Breast epithelium (tissue), 4 donors: ENCODE results near the gene PHGDH. TPM values are rescaled to one million over a fixed set of nuclear protein-coding genes. Genes with fewer than 3 reads are reported as not detected.

Experiments
- DNase-seq, 2 donors: peaks; one replicate each; pipeline ENCODE4 v3.0.0-alpha.2; 2019; ENCODE audit warnings: low spot score in 2 of 2
- H3K27ac ChIP-seq, 2 donors: fragments of 200-600 bp; sonication (generic) in 1 of 2; one replicate each; pipeline ENCODE4 v1.5.1; 2016 to 2019; ENCODE audit warnings: mild to moderate bottlenecking in 1 of 2
- H3K27me3 ChIP-seq, 2 donors: fragments of 200-600 bp; sonication (generic) in 1 of 2; one replicate each; pipeline versions ENCODE4 v1.5.1 to v1.6.0; 2017 to 2019; ENCODE audit warnings: control low read depth in 1 of 2, mild to moderate bottlenecking in 1 of 2
- H3K36me3 ChIP-seq: fragments of 200-600 bp; one replicate; pipeline ENCODE4 v1.5.1; 2019
- H3K4me1 ChIP-seq, 2 donors: fragments of 200-600 bp; sonication (generic); one replicate each; pipeline ENCODE4 v1.5.1; 2016 to 2019; ENCODE audit warnings: control low read depth in 1 of 2
- H3K4me3 ChIP-seq, 3 donors: fragments of 200-600 bp; sonication (generic); 1 replicate in 2 of 3; 2 replicates in 1 of 3; pipeline ENCODE4 v1.5.1; 2016 to 2019; ENCODE audit warnings: mild to moderate bottlenecking in 3 of 3, moderate library complexity in 2 of 3
- H3K9me3 ChIP-seq, 2 donors: fragments of 200-600 bp; sonication (generic) in 1 of 2; one replicate each; pipeline ENCODE4 v1.5.1; 2016 to 2019; ENCODE audit warnings: control low read depth in 1 of 2
- CTCF ChIP-seq, 3 donors: fragments of 450-650 bp; IDR thresholded peaks; one replicate each; pipeline ENCODE4 v1.5.1; 2016 to 2017; ENCODE audit warnings: antibody characterized with exemption in 3 of 3, mild to moderate bottlenecking in 3 of 3, moderate library complexity in 3 of 3
- POLR2A ChIP-seq: fragments of 450-650 bp; IDR thresholded peaks from one replicate; pipeline ENCODE4 v1.6.1; 2016; ENCODE audit warnings: antibody characterized with exemption, mild to moderate bottlenecking, moderate library complexity
- POLR2AphosphoS5 ChIP-seq, 3 donors: sonication (generic); formaldehyde crosslinking; IDR thresholded peaks; one replicate each; pipeline ENCODE4 v1.6.1; 2017; ENCODE audit warnings: antibody characterized with exemption in 3 of 3
- intact Hi-C: fragments of 100-400 bp; cut with DNase I; formaldehyde crosslinking; loops from one replicate; pipeline ENCODE4 v1.15.1; 2023; ENCODE audit warnings: low total_unique reads
- total RNA-seq, 3 donors: library from RNA; depleted of rRNA; stranded (reverse); fragments of >200 nt; gene quantifications; one replicate each; pipeline ENCODE4 v1.1.0, GENCODE V29; 2016

PHGDH gene
- total RNA-seq, 3 donors from 2014 or later: 6.1 to 54.7 (median 17.7) TPM

GRCh38 chr1:119743308-119743707, 31.6 kb downstream of the PHGDH start:
- no peak overlapping the region for H3K4me3 ChIP-seq
- TF ChIP-seq POLR2AphosphoS5 (IDR thresholded peaks at IDR 0.05) (no peak), CTCF (IDR thresholded peaks at IDR 0.05) (no peak), POLR2A (no peak)
- H3K27ac ChIP-seq: peak overlapping the region; percentile 5 to 70
- H3K27me3 ChIP-seq: no peaks in the 10 kb centered on the region
- H3K4me1 ChIP-seq: no peaks in the 10 kb centered on the region
- intact Hi-C loops: loop anchor here (5.0 kb wide), 1 partner anchor 194 kb away; no protein-coding TSS in a partner anchor
- H3K9me3 ChIP-seq: no peaks in the 10 kb centered on the region
- no peaks in the 10 kb centered on the region for H3K36me3 ChIP-seq
- DNase-seq: no peak

- peak overlapping the region in 1 of 2 donors; percentile 70 for H3K27ac ChIP-seq
These were observed 32.3 kb downstream of the PHGDH start for GRCh38 chr1:119743776-119744597.

GRCh38 chr1:119744598-119744942, 32.8 kb downstream of the PHGDH start:
- Histone ChIP-seq H3K9me3 (no peaks in the 10 kb centered on the region), H3K4me1 (no peaks in the 10 kb centered on the region), H3K27me3 (no peaks in the 10 kb centered on the region), H3K36me3 (no peaks in the 10 kb centered on the region), H3K4me3 (no peak overlapping the region), H3K27ac (no peak overlapping the region)
- intact Hi-C loops: loop anchor here (5.0 kb wide), 1 partner anchor 193 kb away; no protein-coding TSS in a partner anchor
- no peak for DNase-seq
- TF ChIP-seq POLR2A: no peak

More at GRCh38 chr1:119743776-119744597, 32.3 kb downstream of the PHGDH start:
- peak; percentile 46 to 67 for DNase-seq
- Histone ChIP-seq H3K4me3 (no peak overlapping the region), H3K9me3 (no peaks in the 10 kb centered on the region), H3K27me3 (no peaks in the 10 kb centered on the region), H3K4me1 (no peaks in the 10 kb centered on the region), H3K36me3 (no peaks in the 10 kb centered on the region)
- intact Hi-C loops: loop anchor here (5.0 kb wide), 1 partner anchor 193 kb away; no protein-coding TSS in a partner anchor
- TF ChIP-seq CTCF (IDR thresholded peaks at IDR 0.05) (peak; percentile 70 to 82 (median 80)), POLR2AphosphoS5 (IDR thresholded peaks at IDR 0.05) (peak in 1 of 3 donors; percentile 15), POLR2A (no peak)

GRCh38 chr1:119745034-119745433, 33.3 kb downstream of the PHGDH start:
- no peaks in the 10 kb centered on the region for H3K9me3 ChIP-seq
- no peaks in the 10 kb centered on the region for H3K27me3 ChIP-seq
- no peaks in the 10 kb centered on the region for H3K4me1 ChIP-seq
- H3K36me3 ChIP-seq: no peaks in the 10 kb centered on the region
- intact Hi-C loops: no loop called here
- no peak for TF ChIP-seq POLR2A
- TF ChIP-seq CTCF (IDR thresholded peaks at IDR 0.05): no peak
- TF ChIP-seq POLR2AphosphoS5 (IDR thresholded peaks at IDR 0.05): no peak
- H3K27ac ChIP-seq: no peak overlapping the region
- H3K4me3 ChIP-seq: no peak overlapping the region
- DNase-seq: no peak

- Histone ChIP-seq H3K4me3 (no peak overlapping the region), H3K27me3 (no peaks in the 10 kb centered on the region), H3K4me1 (no peaks in the 10 kb centered on the region), H3K27ac (peak overlapping the region in 1 of 2 donors; percentile 25), H3K9me3 (no peaks in the 10 kb centered on the region), H3K36me3 (no peaks in the 10 kb centered on the region)
- DNase-seq: no peak
- TF ChIP-seq CTCF (IDR thresholded peaks at IDR 0.05) (no peak), POLR2AphosphoS5 (IDR thresholded peaks at IDR 0.05) (no peak), POLR2A (no peak)
- intact Hi-C loops: no loop called here
These were observed 35.7 kb downstream of the PHGDH start for GRCh38 chr1:119747451-119747850.
